ENCODE results near the gene TBC1D1.

The TBC1D1 gene

GRCh38 chr4:37999965-38000364, 109.1 kb downstream of the TBC1D1 start:
- TF ChIP-seq SIN3A (IDR thresholded peaks at IDR 0.05; ENCODE audit: borderline replicate concordance, insufficient read depth, low read length) = no peak
- no peak for TF ChIP-seq TAF1 (IDR thresholded peaks at IDR 0.05; ENCODE audit: borderline replicate concordance, insufficient read depth, low read length)
- TF ChIP-seq REST (IDR thresholded peaks at IDR 0.05; ENCODE audit: insufficient read depth in 1 of 2, low read depth in 2 of 2, low read length in 2 of 2) = no peak
- no peak for TF ChIP-seq FOXP2 (optimal IDR thresholded peaks at IDR 0.05; ENCODE audit: borderline replicate concordance, extremely low read depth, extremely low read length, insufficient read depth)
- TF ChIP-seq POLR2AphosphoS5 (IDR thresholded peaks at IDR 0.05; ENCODE audit: low read depth, low read length) = no peak

- TF ChIP-seq REST (IDR thresholded peaks at IDR 0.05; ENCODE audit: insufficient read depth in 1 of 2, low read depth in 2 of 2, low read length in 2 of 2) = no peak
- no peak for TF ChIP-seq SIN3A (IDR thresholded peaks at IDR 0.05; ENCODE audit: borderline replicate concordance, insufficient read depth, low read length)
- no peak for TF ChIP-seq TAF1 (IDR thresholded peaks at IDR 0.05; ENCODE audit: borderline replicate concordance, insufficient read depth, low read length)
- no peak for TF ChIP-seq POLR2AphosphoS5 (IDR thresholded peaks at IDR 0.05; ENCODE audit: low read depth, low read length)
- TF ChIP-seq FOXP2 (optimal IDR thresholded peaks at IDR 0.05; ENCODE audit: borderline replicate concordance, extremely low read depth, extremely low read length, insufficient read depth) = no peak
Measured at GRCh38 chr4:38001927-38002326, 111.0 kb downstream of the TBC1D1 start.

- TF ChIP-seq REST (IDR thresholded peaks at IDR 0.05; ENCODE audit: insufficient read depth in 1 of 2, low read depth in 2 of 2, low read length in 2 of 2) (no peak), SIN3A (IDR thresholded peaks at IDR 0.05; ENCODE audit: borderline replicate concordance, insufficient read depth, low read length) (no peak), POLR2AphosphoS5 (IDR thresholded peaks at IDR 0.05; ENCODE audit: low read depth, low read length) (no peak)
Measured at GRCh38 chr4:38002451-38003071, 111.7 kb downstream of the TBC1D1 start.

GRCh38 chr4:38003102-38003501, 112.2 kb downstream of the TBC1D1 start:
- TF ChIP-seq POLR2AphosphoS5 (IDR thresholded peaks at IDR 0.05; ENCODE audit: low read depth, low read length) (no peak), REST (IDR thresholded peaks at IDR 0.05; ENCODE audit: insufficient read depth in 1 of 2, low read depth in 2 of 2, low read length in 2 of 2) (no peak), SIN3A (IDR thresholded peaks at IDR 0.05; ENCODE audit: borderline replicate concordance, insufficient read depth, low read length) (no peak), TAF1 (IDR thresholded peaks at IDR 0.05; ENCODE audit: borderline replicate concordance, insufficient read depth, low read length) (no peak), FOXP2 (optimal IDR thresholded peaks at IDR 0.05; ENCODE audit: borderline replicate concordance, extremely low read depth, extremely low read length, insufficient read depth) (no peak)

- TF ChIP-seq SIN3A (IDR thresholded peaks at IDR 0.05; ENCODE audit: borderline replicate concordance, insufficient read depth, low read length) (no peak), POLR2AphosphoS5 (IDR thresholded peaks at IDR 0.05; ENCODE audit: low read depth, low read length) (no peak), FOXP2 (optimal IDR thresholded peaks at IDR 0.05; ENCODE audit: borderline replicate concordance, extremely low read depth, extremely low read length, insufficient read depth) (no peak), REST (IDR thresholded peaks at IDR 0.05; ENCODE audit: insufficient read depth in 1 of 2, low read depth in 2 of 2, low read length in 2 of 2) (no peak), TAF1 (IDR thresholded peaks at IDR 0.05; ENCODE audit: borderline replicate concordance, insufficient read depth, low read length) (no peak)
Measured at GRCh38 chr4:38003628-38004027, 112.7 kb downstream of the TBC1D1 start.
